A673 (cell line): ENCODE results near the gene PCNX1. TPM values are rescaled to one million over a fixed set of nuclear protein-coding genes. Genes with fewer than 3 reads are reported as not detected.

Experiments
- BruUV-seq: library from RNA; stranded (reverse); fragments of 400-500 nt; replicated peaks from 2 replicates; lab custom pipeline; 2021; lab: Mats Ljungman, UMichigan
- CTCF ChIA-PET: fragments of 300-600 bp; sonication (Branson Sonifier 250); formaldehyde crosslinking; loops from one replicate; lab custom pipeline; 2022; ENCODE audit warnings: antibody characterized with exemption; lab: Charles Lee
- POLR2A ChIA-PET: fragments of 300-600 bp; sonication (Branson Sonifier 250); formaldehyde crosslinking; loops from one replicate; lab custom pipeline; 2022; ENCODE audit warnings: antibody characterized with exemption; ENCODE audit not compliant: low non-redundant PET; lab: Charles Lee
- DNase-seq: peaks from one replicate; pipeline ENCODE4 v3.0.0-alpha.2; 2015; ENCODE audit warnings: low spot score
- H3K27ac ChIP-seq: fragments of 200-600 bp; sonication (generic); 2 replicates; pipeline ENCODE4 v1.5.1; 2016; ENCODE audit warnings: mixed run types, low read depth, mild to moderate bottlenecking, mixed read lengths, antibody characterized with exemption, low read length; ENCODE audit not compliant: poor library complexity, severe bottlenecking
- H3K27me3 ChIP-seq: fragments of 200-600 bp; sonication (generic); replicated peaks from 2 replicates; pipeline ENCODE4 v1.6.1; 2017; ENCODE audit warnings: mixed run types, low read depth, mild to moderate bottlenecking, mixed read lengths, antibody characterized with exemption, low read length; ENCODE audit not compliant: insufficient read depth, poor library complexity
- H3K36me3 ChIP-seq: fragments of 200-600 bp; sonication (generic); 2 replicates; pipeline ENCODE4 v1.6.1; 2016; ENCODE audit warnings: mixed run types, mild to moderate bottlenecking, mixed read lengths, antibody characterized with exemption, low read length; ENCODE audit not compliant: insufficient read depth, poor library complexity, severe bottlenecking
- H3K4me1 ChIP-seq: fragments of 200-600 bp; sonication (generic); 2 replicates; pipeline ENCODE4 v1.6.1; 2017; ENCODE audit warnings: mixed run types, mild to moderate bottlenecking, mixed read lengths, antibody characterized with exemption, low read length; ENCODE audit not compliant: insufficient read depth, poor library complexity, severe bottlenecking
- H3K4me3 ChIP-seq: fragments of 200-600 bp; sonication (generic); 2 replicates; pipeline ENCODE4 v1.5.1; 2016; ENCODE audit warnings: low read depth, mixed run types, mild to moderate bottlenecking, mixed read lengths, low read length; ENCODE audit not compliant: poor library complexity, severe bottlenecking
- H3K9me3 ChIP-seq: fragments of 200-600 bp; sonication (generic); 2 replicates; pipeline ENCODE4 v1.6.1; 2016; ENCODE audit warnings: mixed run types, low read depth, mild to moderate bottlenecking, mixed read lengths, antibody characterized with exemption, low read length; ENCODE audit not compliant: poor library complexity, severe bottlenecking
- CTCF ChIP-seq: fragments of 300-800, 200-600 bp; sonication (generic); conservative IDR thresholded peaks from 2 replicates; pipeline ENCODE4 v1.5.1; 2017; ENCODE audit warnings: low read depth, mild to moderate bottlenecking, antibody characterized with exemption, low read length, moderate library complexity, mixed read lengths
- EZH2 ChIP-seq: fragments of 200-600 bp; sonication (generic); IDR thresholded peaks from 2 replicates; pipeline ENCODE4 v1.6.1; 2017; ENCODE audit warnings: borderline replicate concordance, low read depth, mild to moderate bottlenecking, mixed read lengths, antibody characterized with exemption, low read length; ENCODE audit not compliant: poor library complexity, severe bottlenecking
- intact Hi-C: fragments of 100-400 bp; cut with micrococcal nuclease; formaldehyde crosslinking; loops from one replicate; pipeline ENCODE4 v1.10.0; 2022; ENCODE audit not compliant: unreplicated experiment
- total RNA-seq: library from RNA; stranded (reverse); gene quantifications from 2 replicates; pipeline ENCODE4 v1.2.3, GENCODE V29; 2021

The PCNX1 gene
- total RNA-seq, 1 experiment from 2014 or later, result 60.7 TPM

- intact Hi-C loops, result loop anchor here (5.0 kb wide), 1 partner anchor 67 kb away; no protein-coding TSS in a partner anchor
- Histone ChIP-seq H3K27me3 (no peaks in the 10 kb centered on the region), H3K4me1 (peaks cover 41% of the 10 kb centered on the region), H3K36me3 (no peaks in the 10 kb centered on the region), H3K4me3 (no peak overlapping the region), H3K27ac (peak overlapping the region; percentile 26), H3K9me3 (no peaks in the 10 kb centered on the region)
- POLR2A ChIA-PET, result no interaction called here
- CTCF ChIA-PET, result no interaction called here
- peak; percentile 58 for DNase-seq
- no TSS peak for BruUV-seq
- TF ChIP-seq EZH2, result no peak
- no peak for TF ChIP-seq CTCF
Observed at GRCh38 chr14:70905301-70905700, 2.0 kb upstream of the PCNX1 start.

- TF ChIP-seq CTCF (no peak), EZH2 (no peak)
- Histone ChIP-seq H3K36me3 (no peaks in the 10 kb centered on the region), H3K27ac (peak overlapping the region; percentile 87), H3K9me3 (no peaks in the 10 kb centered on the region), H3K4me1 (peaks cover 53% of the 10 kb centered on the region), H3K27me3 (no peaks in the 10 kb centered on the region), H3K4me3 (peak overlapping the region; percentile 93)
- TSS peak; percentile 88 for BruUV-seq
- intact Hi-C loops, result loop anchor here (2.0 to 5.0 kb wide), 4 partner anchors 46 to 90 kb away; no protein-coding TSS in a partner anchor
- POLR2A ChIA-PET, result interaction anchor here (0.6 to 0.7 kb wide), 2 partner anchors 18 to 47 kb away, joined by 3 to 5 read pairs; no protein-coding TSS in a partner anchor
- CTCF ChIA-PET, result interaction anchor here (0.9 to 1.3 kb wide), 4 partner anchors 25 to 65 kb away, joined by 3 to 6 read pairs (median 4); no protein-coding TSS in a partner anchor
- no peak for DNase-seq
Observed at GRCh38 chr14:70906793-70907175, 475 bp upstream of the PCNX1 start.

- POLR2A ChIA-PET, result no interaction called here
- peak; percentile 51 for DNase-seq
- H3K27me3 ChIP-seq, result no peaks in the 10 kb centered on the region
- BruUV-seq, result no TSS peak
- TF ChIP-seq CTCF, result no peak
- TF ChIP-seq EZH2, result no peak
- no peaks in the 10 kb centered on the region for H3K36me3 ChIP-seq
- no peaks in the 10 kb centered on the region for H3K9me3 ChIP-seq
- intact Hi-C loops, result loop anchor here (2.0 to 5.0 kb wide), 4 partner anchors 47 to 91 kb away; no protein-coding TSS in a partner anchor
- H3K27ac ChIP-seq, result peak overlapping the region; percentile 87
- H3K4me3 ChIP-seq, result peak overlapping the region; percentile 93
- peaks cover 60% of the 10 kb centered on the region for H3K4me1 ChIP-seq
- CTCF ChIA-PET, result interaction anchor here (0.9 to 1.3 kb wide), 4 partner anchors 20 to 81 kb away, joined by 3 to 14 read pairs (median 6); no protein-coding TSS in a partner anchor
Observed at GRCh38 chr14:70907996-70908934, 1.0 kb downstream of the PCNX1 start.
